DMS153 treated with DMSO at 0.1 percent for 48 hours (cell line): ENCODE data around the gene TMEM92.
A peak's percentile ranks its signal among the peaks of the same experiment; 100 is the strongest.
"Not testable (repeated sequence)": the region's sequence is repeated elsewhere in the genome, so short reads cannot be mapped to it uniquely, and the experiment has no call there.

Source experiments
- DNase-seq: peaks from one replicate; lab custom pipeline; 2025; ENCODE audit not compliant: unreplicated experiment; lab: John Stamatoyannopoulos, UW

The TMEM92 gene

GRCh38 chr17:50297407-50297865 is 23.2 kb downstream of the TMEM92 start:
- DNase-seq = peak; percentile 60

GRCh38 chr17:50298018-50298417 is 23.8 kb downstream of the TMEM92 start:
- DNase-seq = no peak

- DNase-seq = no peak
Observed at GRCh38 chr17:50299776-50300175, 25.5 kb downstream of the TMEM92 start.

- DNase-seq = not testable (repeated sequence)
Observed at GRCh38 chr17:50300824-50301223, 26.6 kb downstream of the TMEM92 start.

- DNase-seq = no peak
Observed at GRCh38 chr17:50301891-50302584, 27.8 kb downstream of the TMEM92 start.

GRCh38 chr17:50303051-50303450 is 28.8 kb downstream of the TMEM92 start:
- no peak for DNase-seq

GRCh38 chr17:50303596-50303995 is 29.3 kb downstream of the TMEM92 start:
- no peak for DNase-seq

GRCh38 chr17:50304781-50305404 is 30.6 kb downstream of the TMEM92 start:
- no peak for DNase-seq

GRCh38 chr17:50307654-50308053 is 33.4 kb downstream of the TMEM92 start:
- DNase-seq = no peak

- no peak for DNase-seq
Observed at GRCh38 chr17:50308666-50309065, 34.4 kb downstream of the TMEM92 start.

GRCh38 chr17:50310455-50311111 is 36.3 kb downstream of the TMEM92 start:
- DNase-seq = no peak

- no peak for DNase-seq
Observed at GRCh38 chr17:50311112-50311460, 36.8 kb downstream of the TMEM92 start.

GRCh38 chr17:50311483-50311882 is 37.2 kb downstream of the TMEM92 start:
- DNase-seq = no peak

GRCh38 chr17:50312308-50312707 is 38.0 kb downstream of the TMEM92 start:
- no peak for DNase-seq

GRCh38 chr17:50314456-50315011 is 40.3 kb downstream of the TMEM92 start:
- no peak for DNase-seq

- no peak for DNase-seq
Observed at GRCh38 chr17:50316016-50316587, 41.8 kb downstream of the TMEM92 start.

GRCh38 chr17:50316660-50317059 is 42.4 kb downstream of the TMEM92 start:
- DNase-seq = not testable (repeated sequence)

GRCh38 chr17:50317121-50317520 is 42.9 kb downstream of the TMEM92 start:
- DNase-seq = no peak

GRCh38 chr17:50318501-50319285 is 44.4 kb downstream of the TMEM92 start:
- DNase-seq = no peak

GRCh38 chr17:50319306-50320004 is 45.2 kb downstream of the TMEM92 start:
- no peak for DNase-seq
